Lower leg skin (tissue), 4 donors: ENCODE results near the gene FUT9. TPM values are rescaled to one million over a fixed set of nuclear protein-coding genes. Genes with fewer than 3 reads are reported as not detected.

ENCODE experiments used
- DNase-seq, 2 donors: peaks; one replicate each; pipeline ENCODE4 v3.0.0-alpha.2; 2019; ENCODE audit warnings: low spot score in 2 of 2
- H3K4me3 ChIP-seq: fragments of 200-600 bp; sonication (generic); 2 replicates; pipeline ENCODE4 v1.5.1; 2017; ENCODE audit warnings: mild to moderate bottlenecking, low read depth; ENCODE audit not compliant: poor library complexity, severe bottlenecking
- POLR2A ChIP-seq, 2 donors: fragments of 450-650 bp; IDR thresholded peaks; one replicate each; pipeline ENCODE4 v1.6.1; 2016 to 2017; ENCODE audit warnings: antibody characterized with exemption in 2 of 2, mild to moderate bottlenecking in 1 of 2, moderate library complexity in 1 of 2
- WGBS, 2 donors: methylation state at CpG; one replicate each; pipeline ENCODE4 v1.1.5; 2018; 5-methylcytosine and 5-hydroxymethylcytosine counted together
- intact Hi-C: fragments of 100-400 bp; cut with DNase I; formaldehyde crosslinking; loops from one replicate; pipeline ENCODE4 v1.15.0; 2023; ENCODE audit warnings: low total_unique reads
- total RNA-seq, 4 donors: library from RNA; depleted of rRNA; stranded (reverse); fragments of >200 nt; gene quantifications; one replicate each; pipeline ENCODE4 v1.1.0, GENCODE V29; 2016
- TF ChIP-seq, protein P1 (sequence below), 3 donors: fragments of 450-650 bp; IDR thresholded peaks; one replicate each; pipeline ENCODE4 v1.5.1; 2016; ENCODE audit warnings: antibody characterized with exemption in 3 of 3, mild to moderate bottlenecking in 3 of 3, moderate library complexity in 2 of 3

Gene FUT9
- total RNA-seq, 4 donors from 2014 or later, result 0.04 to 0.59 (median 0.19) TPM

GRCh38 chr6:96227135-96227534, 211.4 kb downstream of the FUT9 start:
- H3K4me3 ChIP-seq, result no peak overlapping the region
- no peak for DNase-seq
- TF ChIP-seq POLR2A (IDR thresholded peaks at IDR 0.05), result no peak
- TF ChIP-seq, protein P1, sequence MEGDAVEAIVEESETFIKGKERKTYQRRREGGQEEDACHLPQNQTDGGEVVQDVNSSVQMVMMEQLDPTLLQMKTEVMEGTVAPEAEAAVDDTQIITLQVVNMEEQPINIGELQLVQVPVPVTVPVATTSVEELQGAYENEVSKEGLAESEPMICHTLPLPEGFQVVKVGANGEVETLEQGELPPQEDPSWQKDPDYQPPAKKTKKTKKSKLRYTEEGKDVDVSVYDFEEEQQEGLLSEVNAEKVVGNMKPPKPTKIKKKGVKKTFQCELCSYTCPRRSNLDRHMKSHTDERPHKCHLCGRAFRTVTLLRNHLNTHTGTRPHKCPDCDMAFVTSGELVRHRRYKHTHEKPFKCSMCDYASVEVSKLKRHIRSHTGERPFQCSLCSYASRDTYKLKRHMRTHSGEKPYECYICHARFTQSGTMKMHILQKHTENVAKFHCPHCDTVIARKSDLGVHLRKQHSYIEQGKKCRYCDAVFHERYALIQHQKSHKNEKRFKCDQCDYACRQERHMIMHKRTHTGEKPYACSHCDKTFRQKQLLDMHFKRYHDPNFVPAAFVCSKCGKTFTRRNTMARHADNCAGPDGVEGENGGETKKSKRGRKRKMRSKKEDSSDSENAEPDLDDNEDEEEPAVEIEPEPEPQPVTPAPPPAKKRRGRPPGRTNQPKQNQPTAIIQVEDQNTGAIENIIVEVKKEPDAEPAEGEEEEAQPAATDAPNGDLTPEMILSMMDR (IDR thresholded peaks at IDR 0.05), result no peak
- 74 to 82% methylated on average over 2 of the region's 2 CpGs for WGBS, 2 donors
- intact Hi-C loops, result no loop called here

- intact Hi-C loops, result no loop called here
- no peak overlapping the region for H3K4me3 ChIP-seq
- TF ChIP-seq POLR2A (IDR thresholded peaks at IDR 0.05), result no peak
- TF ChIP-seq, protein P1 (IDR thresholded peaks at IDR 0.05), result no peak
- DNase-seq, result no peak
- 70 to 81% methylated on average over 2 of the region's 2 CpGs for WGBS, 2 donors
These were observed 218.7 kb downstream of the FUT9 start for GRCh38 chr6:96234444-96234843.

DNA sequence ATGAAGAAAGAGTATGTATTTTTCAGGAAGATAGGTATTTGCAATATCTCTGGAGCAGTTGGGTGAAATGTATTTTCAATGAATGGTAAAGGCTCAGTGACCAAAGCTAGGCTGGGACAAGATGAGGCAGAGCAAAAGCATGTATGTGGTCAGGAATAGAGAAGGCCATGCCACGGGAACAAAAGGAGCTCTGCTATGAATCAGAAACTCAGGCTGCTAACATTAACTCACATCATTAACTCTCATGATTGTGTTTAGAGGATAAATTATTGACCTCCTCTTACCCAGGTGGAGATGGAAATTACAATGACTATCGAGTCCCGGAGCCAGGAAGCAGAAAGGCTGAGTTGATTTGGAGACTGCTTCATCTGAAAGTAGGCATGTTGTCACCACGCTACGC, 220.2 kb downstream of the FUT9 start:
- WGBS, 2 donors, result 89 to 92% methylated on average over 5 of the region's 5 CpGs
- TF ChIP-seq POLR2A (IDR thresholded peaks at IDR 0.05), result no peak
- TF ChIP-seq, protein P1 (IDR thresholded peaks at IDR 0.05), result no peak

GRCh38 chr6:96236471-96236870, 220.7 kb downstream of the FUT9 start:
- 54 to 56% methylated on average over 3 of the region's 3 CpGs for WGBS, 2 donors
- no peak for TF ChIP-seq POLR2A (IDR thresholded peaks at IDR 0.05)
- TF ChIP-seq, protein P1 (IDR thresholded peaks at IDR 0.05), result no peak
- intact Hi-C loops, result no loop called here
- H3K4me3 ChIP-seq, result no peak overlapping the region
- DNase-seq, result no peak

More for the DNA sequence above, 220.2 kb downstream of the FUT9 start:
- no peak overlapping the region for H3K4me3 ChIP-seq
- DNase-seq, result no peak
- intact Hi-C loops, result no loop called here

DNA sequence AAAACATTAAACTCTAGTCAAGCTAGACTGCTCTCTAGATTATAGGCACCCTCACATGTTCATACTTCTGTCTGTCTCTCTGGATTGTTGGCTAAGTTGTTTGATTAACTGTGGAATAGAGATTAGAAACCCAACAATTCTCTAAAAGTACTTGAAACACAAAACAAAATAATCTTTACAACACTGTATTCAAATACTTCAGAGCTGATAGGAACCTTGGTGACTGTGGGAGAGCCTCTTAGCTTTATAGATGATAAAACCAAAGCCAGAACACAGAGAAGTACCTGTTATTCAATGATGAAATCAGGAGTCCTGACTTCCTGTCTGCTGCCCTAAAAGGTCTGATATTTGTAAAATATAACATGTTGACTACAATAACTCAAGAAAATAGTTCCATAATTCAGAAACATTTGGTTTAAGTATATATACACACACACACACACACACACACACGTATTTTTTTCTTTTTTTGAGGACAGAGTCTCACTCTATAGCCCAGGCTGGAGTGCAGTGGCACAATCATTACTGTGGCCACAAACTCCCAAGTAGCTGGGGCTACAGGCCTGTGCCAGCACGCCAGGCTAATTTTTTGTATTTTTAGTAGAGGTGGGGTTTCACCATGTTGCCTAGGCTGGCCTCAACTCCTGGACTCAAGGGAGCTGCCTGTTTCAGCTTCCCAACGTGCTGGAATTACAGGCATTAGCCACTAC, 222.0 kb downstream of the FUT9 start:
- 47 to 56% methylated on average over 3 of the region's 3 CpGs for WGBS, 2 donors
- TF ChIP-seq, protein P1 (IDR thresholded peaks at IDR 0.05), result no peak
- TF ChIP-seq POLR2A (IDR thresholded peaks at IDR 0.05), result no peak
- DNase-seq, result no peak
- intact Hi-C loops, result no loop called here
- no peak overlapping the region for H3K4me3 ChIP-seq

DNA sequence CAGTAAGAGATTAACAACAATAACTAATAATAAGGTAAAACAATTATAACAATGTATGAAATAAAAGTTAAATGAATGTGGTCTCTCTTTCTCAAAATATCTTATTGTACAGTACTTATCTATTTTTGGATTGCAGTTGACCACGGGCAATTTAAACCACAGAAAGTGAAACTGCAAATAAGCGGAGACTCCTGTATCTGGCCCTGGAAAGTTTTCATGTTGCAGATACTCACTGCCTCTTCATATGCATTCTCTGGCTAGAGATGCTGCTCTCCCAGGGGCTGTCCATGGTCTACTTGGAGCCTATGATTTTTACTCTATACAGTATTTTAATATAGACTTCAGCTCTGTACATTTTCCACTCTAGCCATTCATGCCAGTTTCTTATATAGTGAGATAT, 230.8 kb downstream of the FUT9 start:
- WGBS, 2 donors, result 69 to 83% methylated on average over 2 of the region's 2 CpGs
- intact Hi-C loops, result no loop called here
- no peak for DNase-seq
- H3K4me3 ChIP-seq, result no peak overlapping the region
- TF ChIP-seq, protein P1 (IDR thresholded peaks at IDR 0.05), result no peak
- TF ChIP-seq POLR2A (IDR thresholded peaks at IDR 0.05), result no peak
